NCI-H187 (cell line): ENCODE results near the gene RXFP2.
A peak's percentile ranks its signal among the peaks of the same experiment; 100 is the strongest.

Source experiments
- DNase-seq, 2 experiments: peaks; one replicate each; lab custom pipeline; 2025; lab: John Stamatoyannopoulos, UW

The RXFP2 gene

DNA sequence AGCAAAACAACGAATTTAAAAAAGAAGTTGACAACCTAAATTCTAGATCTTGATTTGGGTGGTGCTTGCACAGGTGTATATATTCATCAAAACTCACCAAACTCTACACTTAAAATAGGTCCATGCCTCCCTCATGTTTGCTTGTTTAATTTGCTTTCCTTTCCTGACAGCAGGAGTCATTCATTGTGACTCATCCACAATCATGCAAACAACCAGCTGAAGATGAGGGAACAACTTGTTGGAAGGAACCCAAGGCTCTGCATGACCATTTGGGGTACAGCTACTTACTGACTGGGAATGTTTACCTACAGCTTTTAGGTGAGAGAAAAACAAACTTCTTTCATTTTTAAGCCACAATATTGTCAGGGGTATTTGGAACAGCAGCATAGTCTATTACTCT, 96.6 kb downstream of the RXFP2 start:
- DNase-seq: no peak

DNA sequence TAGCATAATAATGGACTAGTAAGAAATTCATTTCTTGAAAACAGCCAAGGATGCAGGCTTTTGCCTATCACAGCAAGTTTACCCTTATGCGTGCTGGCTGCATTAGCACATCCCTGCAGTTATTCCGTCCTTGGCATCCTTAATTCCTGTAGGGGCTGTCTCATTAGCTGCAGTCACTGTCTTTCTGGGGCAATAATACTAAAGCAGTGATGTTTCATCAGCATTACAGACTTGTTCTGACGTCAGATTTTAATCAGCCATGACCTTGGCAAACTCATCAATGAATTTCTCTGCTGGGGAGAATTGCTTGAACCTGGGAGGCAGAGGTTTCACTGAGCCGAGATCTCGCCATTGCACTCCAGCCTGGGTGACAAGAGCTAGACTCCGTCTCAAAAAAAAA, 103.7 kb downstream of the RXFP2 start:
- DNase-seq: no peak

DNA sequence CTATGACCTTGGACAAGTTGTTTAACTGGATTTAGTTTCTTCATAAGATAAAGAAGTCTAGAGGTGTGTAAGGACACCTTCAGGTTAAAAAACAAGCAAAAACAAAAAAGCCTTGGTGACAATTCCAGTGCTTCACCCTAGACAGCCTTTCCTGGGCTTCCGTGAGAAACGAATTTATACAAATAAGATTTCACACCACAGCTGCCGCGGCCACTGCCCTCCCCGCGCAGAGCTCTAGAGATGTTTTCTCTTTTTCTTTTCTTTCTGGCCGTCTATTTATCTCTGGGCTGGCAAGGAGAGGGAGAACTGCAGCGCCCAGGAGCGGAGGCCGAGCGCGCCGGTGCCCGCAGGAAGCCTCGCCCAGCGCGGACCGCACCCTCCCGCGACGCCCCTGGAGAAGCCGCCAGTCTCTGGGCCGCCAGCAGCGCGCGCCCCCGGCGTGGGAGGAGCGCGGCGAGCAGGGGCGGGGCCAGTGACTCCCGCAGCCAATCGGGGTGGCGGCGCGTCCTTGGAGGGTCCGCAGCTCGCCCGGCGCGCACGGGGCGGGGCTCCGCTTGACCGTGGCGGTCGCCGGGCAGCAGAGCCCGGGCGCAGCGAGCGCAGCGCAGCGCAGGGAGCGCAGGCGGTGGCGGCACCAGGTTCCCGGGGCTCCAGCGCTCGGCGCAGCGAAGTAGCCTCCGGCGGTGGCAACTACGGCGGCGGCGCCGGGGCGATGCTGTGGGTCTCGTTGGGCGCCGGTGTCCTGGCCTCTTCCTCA, 107.0 kb downstream of the RXFP2 start:
- peak; percentile 42 to 65 for DNase-seq

DNA sequence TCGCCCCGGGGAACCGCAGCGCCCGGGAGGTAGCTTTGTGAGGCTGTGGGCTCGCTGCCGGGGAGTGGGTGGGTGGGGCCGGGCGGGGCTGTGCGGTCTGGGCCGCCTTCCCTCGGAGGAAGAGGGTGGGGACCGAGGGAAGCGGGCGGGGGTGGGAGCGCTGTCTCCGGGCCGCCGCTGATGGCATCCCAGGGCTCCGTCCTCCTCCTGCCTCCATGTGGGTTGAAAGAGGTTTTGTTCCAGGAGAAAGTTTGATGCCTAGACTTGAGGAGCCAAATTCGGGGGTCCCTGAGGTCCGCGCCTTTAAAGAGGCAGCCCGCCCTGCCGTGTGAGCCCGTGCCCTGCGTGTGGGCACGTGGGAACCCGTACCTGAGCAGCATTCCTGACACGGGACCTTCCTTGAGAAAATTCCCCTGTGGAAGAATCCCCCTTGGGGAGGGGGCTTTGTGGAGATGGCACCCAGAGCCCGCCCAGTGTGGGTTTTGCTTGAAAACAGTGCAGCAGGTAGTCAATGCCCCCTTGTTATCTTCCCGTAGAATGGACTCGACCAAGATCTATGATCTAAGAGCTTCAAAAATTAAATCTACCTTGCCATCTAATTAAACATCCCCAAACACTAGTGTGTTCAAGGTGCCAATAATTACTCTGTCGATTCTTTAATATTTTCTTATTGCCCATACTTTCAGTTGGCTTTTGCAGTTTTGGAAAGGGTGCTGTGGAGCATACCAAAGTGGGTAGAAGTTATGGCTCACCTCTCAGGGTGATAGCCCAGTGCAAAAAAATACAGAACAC, 107.8 kb downstream of the RXFP2 start:
- no peak for DNase-seq

DNA sequence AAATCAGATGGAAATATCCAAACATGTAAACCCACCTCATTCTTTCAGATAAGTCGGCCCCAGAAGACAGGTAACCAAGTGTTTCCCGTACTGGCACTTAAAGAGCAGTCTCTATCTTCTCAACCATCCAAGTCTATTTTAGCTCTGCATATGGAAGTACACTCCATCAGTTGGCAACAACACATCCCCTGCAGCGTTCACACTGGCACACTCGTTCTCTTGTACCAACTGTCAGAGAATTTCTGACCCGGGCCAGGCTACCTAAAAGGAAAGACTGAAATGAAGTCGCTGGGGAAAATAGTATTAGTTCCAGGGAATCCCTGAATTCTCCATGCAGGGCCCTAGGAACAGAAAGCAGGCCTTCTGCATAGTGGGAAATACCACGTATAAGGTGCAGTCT, 109.3 kb downstream of the RXFP2 start:
- no peak for DNase-seq

DNA sequence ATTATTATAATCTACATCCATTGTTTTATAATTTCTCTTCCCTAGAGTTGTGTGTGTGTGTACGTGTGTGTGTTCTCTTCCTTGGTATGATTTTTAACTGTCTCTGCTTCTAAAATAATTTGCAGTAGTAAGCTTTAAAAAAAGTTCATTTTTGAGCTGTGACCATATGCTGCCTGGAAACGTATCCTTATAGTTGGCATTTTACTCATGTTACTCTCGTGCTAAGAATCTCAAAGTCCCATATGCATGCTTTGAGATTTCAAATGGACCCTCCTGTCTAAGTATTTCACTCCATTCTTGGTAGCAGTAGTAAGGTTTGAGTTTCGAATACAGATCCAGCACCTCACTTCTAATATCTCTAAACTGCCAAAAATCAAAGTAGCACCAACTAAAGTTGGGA, 109.9 kb downstream of the RXFP2 start:
- DNase-seq: no peak

DNA sequence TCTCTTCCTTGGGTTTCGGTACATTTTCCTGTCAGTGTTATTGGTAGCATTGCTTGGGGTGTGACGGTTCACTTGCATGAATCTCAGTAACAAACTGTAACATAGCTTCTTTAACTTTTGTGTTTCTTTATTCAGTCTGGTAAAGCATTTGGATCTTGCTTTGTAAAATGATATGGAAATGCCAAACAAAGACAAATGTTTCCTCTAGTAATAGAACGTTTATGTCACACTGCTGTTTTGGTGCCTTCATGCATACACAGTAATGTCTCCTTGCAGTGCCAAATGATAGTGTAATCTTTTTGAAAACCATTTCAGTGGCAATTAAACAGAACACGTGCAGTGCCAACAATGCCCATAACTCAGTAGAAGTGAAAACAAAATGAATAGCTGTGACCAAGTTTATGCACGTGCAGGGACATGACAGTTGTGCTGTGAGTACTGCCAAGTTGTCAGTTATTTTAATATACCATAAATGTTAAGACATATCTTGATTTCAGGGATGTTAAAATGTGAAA, 110.8 kb downstream of the RXFP2 start:
- no peak for DNase-seq

DNA sequence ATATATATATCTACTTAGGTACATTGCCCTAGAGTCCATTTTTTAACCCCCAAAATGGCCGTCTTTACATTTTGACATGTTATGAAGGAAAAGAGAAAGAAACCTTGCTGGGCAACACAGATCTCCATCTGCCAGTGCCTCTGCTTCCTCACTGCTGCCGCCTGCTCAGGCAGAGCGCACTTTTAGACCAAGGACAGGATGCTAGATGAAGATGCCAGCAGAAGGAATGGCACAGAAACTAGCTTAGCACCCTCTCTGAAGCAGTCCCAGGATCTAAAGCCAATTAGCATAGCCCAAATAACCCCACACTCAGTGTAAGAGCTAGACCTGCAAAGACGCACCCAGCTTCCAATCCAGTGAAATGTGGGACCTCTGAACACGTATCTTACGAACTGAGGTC, 111.9 kb downstream of the RXFP2 start:
- no peak for DNase-seq
